H1 (cell line): ENCODE results near the gene TPPP2. TPM values are rescaled to one million over a fixed set of nuclear protein-coding genes. Genes with fewer than 3 reads are reported as not detected.

Experiments used
- CTCF ChIA-PET: fragments of 300-600 bp; sonication (Branson Sonifier 250); formaldehyde crosslinking; loops from one replicate; lab custom pipeline; 2021; ENCODE audit not compliant: partially characterized antibody; lab: Charles Lee
- POLR2A ChIA-PET: fragments of 300-600 bp; sonication (Branson Sonifier 250); formaldehyde crosslinking; loops from one replicate; lab custom pipeline; 2021; ENCODE audit warnings: inconsistent platforms; ENCODE audit not compliant: partially characterized antibody; lab: Charles Lee
- DNase-seq, 2 experiments: peaks; one replicate each; pipeline versions ENCODE4 v3.0.0 to v3.0.0-alpha.2; 2010 to 2022; ENCODE audit warnings: low spot score in 2 of 2, low read depth in 1 of 2, mixed read lengths in 1 of 2
- FAIRE-seq: peaks from 2 replicates; lab custom pipeline; 2011; peaks lifted over from hg19 to GRCh38; lab: Jason Lieb, UNC
- H2AFZ ChIP-seq: 2 replicates; pipeline ENCODE4 v1.8.1; 2012; ENCODE audit warnings: low read length, inconsistent platforms
- H2AK5ac ChIP-seq: 2 replicates; pipeline ENCODE4 v1.6.1; 2013; ENCODE audit warnings: low read depth, low read length
- H2BK120ac ChIP-seq: replicated peaks from 2 replicates; pipeline ENCODE3; 2013; ENCODE audit warnings: low read depth, low read length, inconsistent platforms
- H2BK12ac ChIP-seq: 2 replicates; pipeline ENCODE4 v1.6.1; 2013; ENCODE audit warnings: low read depth, low read length
- H2BK15ac ChIP-seq: 2 replicates; pipeline ENCODE4 v1.6.1; 2013; ENCODE audit warnings: low read length
- H2BK20ac ChIP-seq: 2 replicates; pipeline ENCODE4 v1.6.1; 2013; ENCODE audit warnings: low read length
- H2BK5ac ChIP-seq: 2 replicates; pipeline ENCODE4 v1.6.1; 2013; ENCODE audit warnings: low read depth, low read length
- H3K14ac ChIP-seq: 2 replicates; pipeline ENCODE4 v1.6.1; 2013; ENCODE audit warnings: inconsistent platforms; ENCODE audit not compliant: insufficient read length
- H3K18ac ChIP-seq: 2 replicates; pipeline ENCODE4 v1.6.1; 2013; ENCODE audit warnings: low read length; ENCODE audit errors: extremely low read depth
- H3K23ac ChIP-seq: 2 replicates; pipeline ENCODE4 v1.6.1; 2013; ENCODE audit warnings: inconsistent platforms; ENCODE audit not compliant: insufficient read length
- H3K23me2 ChIP-seq: 2 replicates; pipeline ENCODE4 v1.6.1; 2013; ENCODE audit warnings: low read depth, low read length
- H3K27ac ChIP-seq: 2 replicates; pipeline ENCODE4 v1.6.1; 2011; ENCODE audit warnings: low read depth, low read length, inconsistent platforms
- H3K27me3 ChIP-seq, 4 experiments: replicated peaks in 1 of 4; 1 replicate in 1 of 4; 2 replicates in 3 of 4; pipeline versions ENCODE4 v1.6.1 to v1.8.1; 2011 to 2013; ENCODE audit warnings: low read length in 3 of 4, mild to moderate bottlenecking in 3 of 4, inconsistent platforms in 2 of 4, mixed read lengths in 2 of 4, moderate library complexity in 1 of 4; ENCODE audit not compliant: control insufficient read depth in 3 of 4, insufficient read depth in 3 of 4; ENCODE audit errors: extremely low read depth in 1 of 4
- H3K36me3 ChIP-seq, 4 experiments: 2 replicates each; pipeline versions ENCODE4 v1.6.1 to v1.8.1; 2011 to 2013; ENCODE audit warnings: mild to moderate bottlenecking in 4 of 4, low read length in 3 of 4, moderate library complexity in 2 of 4, control low read depth in 1 of 4, inconsistent platforms in 1 of 4; ENCODE audit not compliant: insufficient read depth in 4 of 4, control insufficient read depth in 2 of 4
- H3K4ac ChIP-seq: replicated peaks from 2 replicates; pipeline ENCODE3; 2013; ENCODE audit warnings: low read length, low read depth, mixed read lengths, inconsistent platforms; ENCODE audit not compliant: insufficient read length
- H3K4me1 ChIP-seq, 4 experiments: replicated peaks in 1 of 4; 1 replicate in 1 of 4; 2 replicates in 3 of 4; pipeline versions ENCODE4 v1.6.1 to v1.8.1; 2011 to 2013; ENCODE audit warnings: low read length in 3 of 4, inconsistent platforms in 2 of 4, mixed read lengths in 1 of 4; ENCODE audit not compliant: insufficient read depth in 4 of 4, control insufficient read depth in 3 of 4
- H3K4me2 ChIP-seq, 2 experiments: 2 replicates each; pipeline versions ENCODE4 v1.6.1 to v1.8.1; 2011 to 2013; ENCODE audit warnings: low read depth in 2 of 2, low read length in 2 of 2, control low read depth in 1 of 2, inconsistent platforms in 1 of 2, mild to moderate bottlenecking in 1 of 2; ENCODE audit not compliant: insufficient read depth in 1 of 2
- H3K4me3 ChIP-seq, 4 experiments: fragments of 200-600, 300-600 bp in 1 of 4; sonication (generic), shearing (Covaris generic), sonication (Bioruptor Twin) in 1 of 4; 2 replicates each; pipeline versions ENCODE4 v1.5.1 to v1.8.1; 2011 to 2016; ENCODE audit warnings: low read length in 4 of 4, low read depth in 3 of 4, control low read depth in 2 of 4, inconsistent platforms in 2 of 4, mild to moderate bottlenecking in 2 of 4, mixed read lengths in 1 of 4, moderate library complexity in 1 of 4; ENCODE audit not compliant: insufficient read depth in 2 of 4; ENCODE audit errors: extremely low read depth in 1 of 4
- H3K56ac ChIP-seq: replicated peaks from 2 replicates; pipeline ENCODE3; 2013; ENCODE audit warnings: low read depth, mild to moderate bottlenecking, mixed read lengths, low read length, inconsistent platforms; ENCODE audit not compliant: insufficient read length
- H3K79me1 ChIP-seq: 2 replicates; pipeline ENCODE4 v1.6.1; 2013; ENCODE audit warnings: low read depth, low read length, control low read depth
- H3K79me2 ChIP-seq, 2 experiments: 2 replicates each; pipeline versions ENCODE4 v1.6.1 to v1.8.1; 2012 to 2013; ENCODE audit warnings: low read length in 2 of 2, mild to moderate bottlenecking in 2 of 2, inconsistent platforms in 1 of 2; ENCODE audit not compliant: insufficient read depth in 2 of 2, control insufficient read depth in 1 of 2
- H3K9ac ChIP-seq, 4 experiments: replicated peaks in 1 of 4; 1 replicate in 1 of 4; 2 replicates in 3 of 4; pipeline versions ENCODE4 v1.6.1 to v1.8.1; 2011 to 2013; ENCODE audit warnings: low read depth in 3 of 4, low read length in 3 of 4, control low read depth in 2 of 4, mild to moderate bottlenecking in 2 of 4, moderate library complexity in 2 of 4, inconsistent platforms in 1 of 4; ENCODE audit errors: extremely low read depth in 1 of 4
- H3K9me3 ChIP-seq, 2 experiments: 2 replicates each; pipeline versions ENCODE4 v1.6.1 to v1.8.1; 2012 to 2013; ENCODE audit warnings: mild to moderate bottlenecking in 2 of 2, moderate library complexity in 2 of 2, control low read depth in 1 of 2, inconsistent platforms in 1 of 2, low read depth in 1 of 2, low read length in 1 of 2, mixed read lengths in 1 of 2; ENCODE audit not compliant: insufficient read depth in 2 of 2
- H4K20me1 ChIP-seq, 2 experiments: replicated peaks in 1 of 2; 2 replicates each; pipeline versions ENCODE3 to v1.8.1; 2011 to 2013; ENCODE audit warnings: inconsistent platforms in 2 of 2, low read length in 2 of 2, mild to moderate bottlenecking in 1 of 2; ENCODE audit not compliant: insufficient read depth in 2 of 2, control insufficient read depth in 1 of 2
- H4K5ac ChIP-seq: 2 replicates; pipeline ENCODE4 v1.6.1; 2013; ENCODE audit warnings: low read length, low read depth, mixed read lengths, inconsistent platforms; ENCODE audit not compliant: insufficient read length
- H4K8ac ChIP-seq: 2 replicates; pipeline ENCODE4 v1.8.0; 2013; ENCODE audit warnings: mild to moderate bottlenecking, moderate library complexity, low read length, inconsistent platforms; ENCODE audit not compliant: insufficient read depth; ENCODE audit errors: extremely low read depth
- H4K91ac ChIP-seq: replicated peaks from 2 replicates; pipeline ENCODE3; 2013; ENCODE audit warnings: low read length, mixed read lengths, inconsistent platforms; ENCODE audit not compliant: insufficient read length
- NANOG ChIP-seq: IDR thresholded peaks from 2 replicates; pipeline ENCODE4 v1.6.1; 2011; ENCODE audit warnings: low read length, low read depth, mild to moderate bottlenecking, inconsistent platforms; ENCODE audit not compliant: insufficient read depth, poor library complexity, severe bottlenecking
- PHF8 ChIP-seq: fragments of 200-600 bp; sonication (generic); conservative IDR thresholded peaks from 2 replicates; pipeline ENCODE4 v1.7.1; 2012; ENCODE audit warnings: low read depth, mild to moderate bottlenecking, inconsistent platforms, low read length, moderate library complexity
- RXRA ChIP-seq: IDR thresholded peaks from 2 replicates; pipeline ENCODE4 v1.6.1; 2011; ENCODE audit warnings: low read depth, mild to moderate bottlenecking, low read length, moderate library complexity; ENCODE audit not compliant: insufficient read depth
- SIX5 ChIP-seq: IDR thresholded peaks from 2 replicates; pipeline ENCODE4 v1.6.1; 2011; ENCODE audit warnings: mild to moderate bottlenecking, low read depth, low read length
- SUZ12 ChIP-seq: fragments of 200-600 bp; sonication (generic); IDR thresholded peaks from 2 replicates; pipeline ENCODE4 v1.6.1; 2012; ENCODE audit warnings: mild to moderate bottlenecking, inconsistent platforms, low read length, moderate library complexity, mixed read lengths
- TCF12 ChIP-seq: IDR thresholded peaks from 2 replicates; pipeline ENCODE4 v1.6.1; 2011; ENCODE audit warnings: low read depth, mild to moderate bottlenecking, low read length
- WGBS, 2 experiments: shearing (Covaris generic) in 1 of 2; methylation state at CpG; one replicate each; pipeline versions ENCODE4 v1.1.6 to v1.1.7; 2013 to 2015; ENCODE audit warnings: low lambda C conversion rate in 2 of 2, mixed read lengths in 2 of 2, inconsistent platforms in 1 of 2, low coverage in 1 of 2, missing lambda C conversion rate in 1 of 2; ENCODE audit not compliant: insufficient replicate concordance in 2 of 2, insufficient coverage in 1 of 2, insufficient read length in 1 of 2; ENCODE audit errors: extremely low coverage in 1 of 2, missing lambda C conversion rate in 1 of 2; 5-methylcytosine and 5-hydroxymethylcytosine counted together
- polyA plus RNA-seq, 7 experiments: library from polyadenylated mRNA; depleted of rRNA in 3 of 7; stranded (reverse) in 5 of 7; unstranded in 2 of 7; fragments of >200 nt in 5 of 7; fragments of 200-250 nt in 2 of 7; gene quantifications; 1 replicate in 5 of 7; 2 replicates in 1 of 7; 4 replicates in 1 of 7; pipeline versions ENCODE4 v1.2.1 to v1.2.3, GENCODE V29; 2011 to 2013; ENCODE audit warnings: missing spikeins in 2 of 7, mixed read lengths in 2 of 7
- total RNA-seq: library from RNA; stranded (reverse); fragmentation: NEBNext Ultra II Directional; extraction: Animal tissue kit (Norgen Biotek cat#: 25700); gene quantifications from 2 replicates; pipeline ENCODE4 v1.2.1, GENCODE V29; 2021

Gene TPPP2
- total and polyA plus RNA-seq, 2 of the 8 experiments (the other 6 are each of a cell fraction or from before 2014, with no cell fraction given) = not detected

GRCh38 chr14:21055432-21056117 lies 25.6 kb downstream of the TPPP2 start:
- no peaks in the 10 kb centered on the region for H3K79me1 ChIP-seq
- H3K56ac ChIP-seq = no peak overlapping the region
- H3K9ac ChIP-seq = no peak overlapping the region
- H3K23me2 ChIP-seq = no peaks in the 10 kb centered on the region
- H3K27ac ChIP-seq = no peak overlapping the region
- H4K5ac ChIP-seq = no peak overlapping the region
- no peak overlapping the region for H4K8ac ChIP-seq
- no peak overlapping the region for H4K91ac ChIP-seq
- H2BK20ac ChIP-seq = no peak overlapping the region
- ChIA-PET CTCF (interaction anchor here (0.8 to 1.9 kb wide), 3 partner anchors 15 to 40 kb away, joined by 3 to 13 read pairs (median 7); no protein-coding TSS in a partner anchor), POLR2A (interaction anchor here (2.3 kb wide), 1 partner anchor 15 kb away, joined by 9 read pairs; the partner anchor contains the start of gene ARHGEF40)
- H4K20me1 ChIP-seq = no peaks in the 10 kb centered on the region
- no peak overlapping the region for H2BK12ac ChIP-seq
- H3K14ac ChIP-seq = no peak overlapping the region
- H3K4ac ChIP-seq = no peak overlapping the region
- no peak overlapping the region for H2BK15ac ChIP-seq
- H3K18ac ChIP-seq = no peak overlapping the region
- H2AFZ ChIP-seq = no peak overlapping the region
- no peak overlapping the region for H2BK120ac ChIP-seq
- FAIRE-seq (no peak), DNase-seq (no peak)
- H3K36me3 ChIP-seq = no peaks in the 10 kb centered on the region
- no peaks in the 10 kb centered on the region for H3K9me3 ChIP-seq
- H3K27me3 ChIP-seq = no peaks in the 10 kb centered on the region; a peak in 1 of 7 replicates
- H3K4me1 ChIP-seq = peaks cover 0 to 3% (median 0%) of the 10 kb centered on the region in 4 experiments; a peak in 2 of 7 replicates
- no peak overlapping the region for H3K4me2 ChIP-seq
- no peak overlapping the region for H2AK5ac ChIP-seq
- no peak overlapping the region for H2BK5ac ChIP-seq
- no peak overlapping the region for H3K23ac ChIP-seq
- WGBS, 2 experiments = 56% methylated on average over 5 of the region's 5 CpGs; no CpG with 5 or more reads in 1 of the 2 experiments
- no peak overlapping the region for H3K4me3 ChIP-seq
- H3K79me2 ChIP-seq = no peaks in the 10 kb centered on the region
- TF ChIP-seq NANOG (no peak), SUZ12 (no peak), RXRA (no peak), SIX5 (no peak), TCF12 (no peak), PHF8 (no peak)
